Mucosa of gallbladder (tissue), 1 donor: ENCODE measurements around the gene HNRNPAB. TPM values are rescaled to one million over a fixed set of nuclear protein-coding genes. Genes with fewer than 3 reads are reported as not detected.
"Not testable (repeated sequence)": the region's sequence is repeated elsewhere in the genome, so short reads cannot be mapped to it uniquely, and the experiment has no call there.

Source experiments
- DNase-seq: peaks from one replicate; pipeline ENCODE4 v3.0.0-alpha.2; 2020; ENCODE audit warnings: low spot score
- total RNA-seq: library from RNA; stranded (reverse); gene quantifications from one replicate; pipeline ENCODE4 v1.2.1, GENCODE V29; 2021
- donor health status: DM: no; HTN: no; CAD: no.

Gene HNRNPAB
- total RNA-seq, 1 donor from 2014 or later, result 110 TPM

DNA sequence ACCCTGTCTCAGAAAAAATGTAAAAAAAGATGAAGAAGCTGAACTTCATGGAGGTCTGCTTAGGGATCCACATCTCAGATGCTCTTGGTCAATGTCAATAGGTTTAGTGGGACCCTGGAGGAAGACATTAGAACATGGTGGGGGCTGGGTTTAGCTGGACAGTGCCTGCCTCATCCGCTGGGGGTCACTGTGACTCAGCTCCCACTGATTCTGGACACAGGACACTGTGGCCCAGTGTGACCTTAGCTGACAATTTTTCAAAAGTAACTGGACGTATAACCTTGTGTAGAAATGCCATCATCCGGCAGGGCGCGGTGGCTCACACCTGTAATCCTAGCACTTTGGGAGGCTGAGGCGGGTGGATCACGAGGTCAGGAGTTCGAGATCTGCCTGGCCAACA lies 7.3 kb upstream of the HNRNPAB start:
- no peak for DNase-seq

DNA sequence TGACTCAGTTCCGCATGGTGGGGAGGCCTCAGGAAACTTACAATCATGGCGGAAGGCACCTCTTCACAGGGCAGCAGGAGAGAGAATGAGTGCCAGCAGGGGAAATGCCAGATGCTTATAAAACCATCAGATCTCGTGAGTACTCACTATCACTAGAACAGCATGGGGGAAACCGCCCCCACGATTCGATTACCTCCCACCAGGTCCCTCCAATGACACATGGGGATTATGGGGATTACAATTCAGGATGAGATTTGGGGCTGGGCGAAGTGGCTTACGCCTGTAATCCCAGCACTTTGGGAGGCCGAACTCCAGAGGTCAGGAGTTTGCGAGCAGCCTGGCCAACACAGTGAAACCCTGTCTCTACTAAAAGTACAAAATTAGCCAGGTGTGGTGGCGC lies 6.2 kb upstream of the HNRNPAB start:
- DNase-seq, result not testable (repeated sequence)

DNA sequence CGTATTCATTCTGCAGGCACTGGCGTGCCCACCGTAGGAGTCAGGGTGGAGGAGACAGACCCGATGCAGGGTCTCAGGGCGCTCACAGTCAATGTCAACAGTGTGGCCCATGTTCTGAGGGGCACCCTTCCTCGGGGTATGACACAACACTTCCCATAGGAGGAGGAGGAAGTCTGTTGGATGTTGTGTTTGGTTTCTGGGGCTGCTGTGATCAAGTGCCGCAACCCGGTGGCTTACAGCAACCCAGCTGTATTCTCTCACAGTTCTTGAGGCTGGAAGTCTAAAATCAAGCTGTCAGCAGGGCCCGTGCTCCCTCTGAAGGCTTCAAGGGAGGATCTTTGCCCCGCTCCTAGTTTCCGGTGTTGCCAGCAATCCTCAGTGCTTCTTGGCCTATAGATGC lies 5.6 kb upstream of the HNRNPAB start:
- no peak for DNase-seq

DNA sequence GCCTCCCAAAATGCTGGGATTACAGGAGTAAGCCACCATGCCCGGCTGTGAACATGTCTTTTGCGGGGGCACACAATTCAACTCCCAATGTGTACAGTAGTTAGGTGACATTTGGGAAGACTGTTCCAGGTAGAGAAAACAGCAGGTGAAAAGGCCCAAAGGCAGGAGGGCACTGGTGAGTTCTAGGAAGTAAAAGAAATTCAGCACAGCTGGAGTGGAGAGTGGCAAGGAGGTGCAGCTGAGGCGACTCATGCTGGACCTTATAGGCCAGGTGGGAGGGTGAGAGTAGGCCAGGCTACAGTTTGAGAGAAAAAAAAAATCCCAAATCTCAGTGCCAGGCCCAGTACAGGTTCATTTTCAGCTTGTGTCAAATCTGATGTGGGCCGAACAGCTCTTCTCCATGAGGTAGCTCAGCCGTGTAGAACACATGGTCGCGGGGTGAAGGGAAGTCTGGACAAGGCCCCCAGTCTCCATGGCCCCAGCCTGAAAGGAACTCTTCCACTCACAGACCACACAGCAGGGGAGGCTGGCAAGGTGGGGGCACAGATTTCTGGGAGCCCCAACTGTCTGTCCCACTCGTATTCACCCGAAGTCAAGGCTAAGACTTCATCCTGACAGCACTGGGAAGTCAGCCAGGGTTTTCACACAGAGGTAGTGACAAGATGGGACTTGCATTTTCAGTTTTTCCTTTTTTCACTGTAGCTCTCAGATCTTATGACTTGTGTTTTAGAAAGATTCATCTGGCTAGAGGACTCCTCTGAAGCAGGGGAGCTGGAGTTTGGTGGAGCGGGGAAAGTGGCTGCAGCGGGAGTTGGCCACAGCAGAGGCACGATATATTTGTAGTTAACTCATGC lies 4.5 kb upstream of the HNRNPAB start:
- no peak for DNase-seq

DNA sequence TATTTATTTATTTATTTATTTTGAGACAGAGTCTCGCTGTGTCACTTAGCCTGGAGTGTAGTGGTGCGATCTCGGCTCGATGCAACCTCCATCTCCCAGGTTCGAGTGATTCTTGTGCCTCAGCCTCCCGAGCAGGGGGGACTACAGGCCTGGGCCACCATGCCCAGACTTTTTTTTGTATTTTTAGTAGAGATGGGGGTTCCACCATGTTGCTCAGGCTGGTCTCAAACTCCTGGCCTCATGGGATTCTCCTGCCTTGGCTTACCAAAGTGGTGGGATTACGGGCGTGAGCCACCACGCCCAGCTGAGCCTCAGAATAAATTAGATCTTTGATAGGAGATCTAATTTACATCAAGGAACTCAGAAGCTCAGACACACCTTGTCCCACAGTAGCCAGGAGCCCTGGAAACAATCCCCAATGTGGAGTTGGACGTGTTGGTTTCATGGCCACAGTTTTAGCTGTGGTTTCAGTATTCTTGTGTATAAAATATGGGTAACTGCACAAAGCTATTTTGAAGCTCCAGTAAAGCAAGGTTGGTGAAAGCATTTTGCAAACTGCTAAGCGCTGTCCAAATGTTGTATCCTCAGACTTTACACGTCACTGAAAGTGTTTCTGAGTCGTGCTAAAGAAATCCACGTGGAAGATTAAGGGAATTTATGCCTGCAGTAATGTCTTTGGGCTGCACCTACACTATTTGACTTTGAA lies 3.0 kb upstream of the HNRNPAB start:
- DNase-seq, result no peak

DNA sequence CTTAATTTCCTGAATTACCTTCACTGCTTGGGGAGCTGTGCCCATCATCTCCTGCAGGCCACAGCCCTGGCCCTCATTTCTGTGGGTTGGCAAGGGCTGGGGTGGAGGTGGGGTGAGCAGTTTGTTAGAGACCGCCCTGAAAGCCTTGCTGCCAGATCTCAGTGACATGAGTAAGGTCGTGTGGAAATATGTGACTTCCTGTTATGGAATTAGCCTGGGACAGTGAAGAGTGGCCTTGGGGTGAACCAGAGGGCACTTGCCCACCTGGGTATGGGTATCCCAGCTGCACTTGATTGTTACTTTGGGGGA lies 2.5 kb upstream of the HNRNPAB start:
- DNase-seq, result no peak

DNA sequence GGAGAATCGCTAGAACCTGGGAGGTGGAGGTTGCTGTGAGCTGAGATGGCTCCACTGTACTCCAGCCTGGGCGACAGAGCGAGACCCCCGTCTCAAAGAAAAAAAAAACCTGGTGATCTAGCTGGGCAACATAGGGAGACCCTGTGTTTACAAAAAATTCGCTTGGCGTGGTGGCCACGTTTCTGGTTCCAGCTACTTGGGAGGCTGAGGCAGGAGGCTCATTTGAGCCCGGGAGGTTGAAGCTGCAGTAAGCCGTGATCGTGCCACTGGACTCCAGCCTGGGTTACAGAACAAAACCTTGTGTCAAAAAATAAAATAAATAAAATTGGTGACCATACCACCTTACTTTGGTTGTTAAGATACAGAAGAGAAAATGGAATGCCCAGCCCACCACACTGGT lies 1.8 kb upstream of the HNRNPAB start:
- no peak for DNase-seq

DNA sequence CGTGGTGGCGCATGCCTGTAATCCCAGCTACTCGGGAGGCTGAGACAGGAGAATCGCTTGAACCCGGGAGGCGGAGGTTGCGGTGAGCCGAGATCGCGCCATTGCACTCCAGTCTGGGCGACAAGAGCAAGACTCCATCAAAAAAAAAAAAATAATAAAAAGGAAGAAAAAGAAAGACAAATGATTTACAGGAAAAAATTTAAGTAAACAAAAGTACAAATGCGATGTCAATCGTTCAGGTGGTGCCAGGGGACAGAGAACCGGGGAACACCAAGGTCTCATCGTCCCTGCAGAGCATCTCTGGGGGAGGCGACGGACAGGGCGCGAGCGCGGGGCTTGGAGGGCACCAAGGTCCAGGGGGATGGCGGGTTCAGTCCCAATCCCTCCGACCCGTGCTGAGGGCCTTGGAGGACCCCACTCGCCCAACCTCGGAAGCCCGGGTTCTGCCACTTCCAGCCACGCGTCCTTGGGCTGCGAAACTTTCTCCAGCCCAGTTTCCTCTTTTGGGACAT lies 607 bp upstream of the HNRNPAB start:
- no peak for DNase-seq

DNA sequence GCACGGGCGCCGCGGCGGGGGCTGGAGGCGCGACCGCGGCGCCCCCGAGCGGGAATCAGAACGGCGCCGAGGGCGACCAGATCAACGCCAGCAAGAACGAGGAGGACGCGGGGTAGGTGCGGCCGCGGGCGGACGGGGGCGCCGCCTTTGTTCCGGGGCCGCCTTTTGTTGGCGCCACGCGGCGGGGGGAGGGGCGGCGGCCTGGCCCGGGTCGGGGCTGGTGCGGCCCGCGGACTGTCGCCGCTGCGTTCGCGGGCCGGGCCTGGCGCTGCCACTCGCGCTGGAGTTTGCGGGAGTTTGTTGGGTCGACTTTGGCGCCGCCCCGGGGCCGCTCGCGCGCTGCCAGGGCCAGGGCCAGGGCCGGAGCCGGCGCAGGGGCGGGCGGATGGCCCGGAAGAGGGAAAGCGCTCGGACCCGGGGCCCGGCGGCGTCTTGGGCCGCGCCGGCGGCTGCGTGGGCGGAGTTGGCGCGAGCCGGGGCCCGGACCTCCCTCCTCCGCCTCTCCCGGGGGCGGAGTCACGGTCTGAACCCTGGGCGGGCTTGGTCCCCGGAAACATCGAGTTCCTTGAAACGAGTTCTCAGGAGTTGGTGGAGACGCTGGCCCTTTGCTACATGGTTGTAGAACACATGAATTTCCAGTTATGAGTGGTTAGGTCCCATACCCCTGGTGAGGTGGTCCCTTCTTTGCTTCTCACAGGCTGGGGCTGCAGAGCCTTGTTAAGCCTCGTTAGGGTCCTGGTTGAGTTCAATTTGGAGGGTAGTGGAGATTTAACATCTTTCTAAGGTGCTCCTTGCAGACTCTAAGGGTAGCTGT lies 809 bp downstream of the HNRNPAB start:
- DNase-seq, result peak; percentile 79

DNA sequence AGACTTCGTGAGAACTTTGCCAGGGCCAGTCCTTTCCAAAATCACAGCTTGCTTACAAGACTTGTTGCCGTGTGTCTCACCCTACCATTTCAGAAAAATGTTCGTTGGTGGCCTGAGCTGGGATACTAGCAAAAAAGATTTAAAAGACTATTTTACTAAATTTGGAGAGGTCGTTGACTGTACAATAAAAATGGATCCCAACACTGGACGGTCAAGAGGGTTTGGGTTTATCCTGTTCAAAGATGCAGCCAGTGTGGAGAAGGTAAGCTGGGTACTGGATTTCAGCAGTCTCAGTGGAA lies 1.4 kb downstream of the HNRNPAB start:
- DNase-seq, result no peak

DNA sequence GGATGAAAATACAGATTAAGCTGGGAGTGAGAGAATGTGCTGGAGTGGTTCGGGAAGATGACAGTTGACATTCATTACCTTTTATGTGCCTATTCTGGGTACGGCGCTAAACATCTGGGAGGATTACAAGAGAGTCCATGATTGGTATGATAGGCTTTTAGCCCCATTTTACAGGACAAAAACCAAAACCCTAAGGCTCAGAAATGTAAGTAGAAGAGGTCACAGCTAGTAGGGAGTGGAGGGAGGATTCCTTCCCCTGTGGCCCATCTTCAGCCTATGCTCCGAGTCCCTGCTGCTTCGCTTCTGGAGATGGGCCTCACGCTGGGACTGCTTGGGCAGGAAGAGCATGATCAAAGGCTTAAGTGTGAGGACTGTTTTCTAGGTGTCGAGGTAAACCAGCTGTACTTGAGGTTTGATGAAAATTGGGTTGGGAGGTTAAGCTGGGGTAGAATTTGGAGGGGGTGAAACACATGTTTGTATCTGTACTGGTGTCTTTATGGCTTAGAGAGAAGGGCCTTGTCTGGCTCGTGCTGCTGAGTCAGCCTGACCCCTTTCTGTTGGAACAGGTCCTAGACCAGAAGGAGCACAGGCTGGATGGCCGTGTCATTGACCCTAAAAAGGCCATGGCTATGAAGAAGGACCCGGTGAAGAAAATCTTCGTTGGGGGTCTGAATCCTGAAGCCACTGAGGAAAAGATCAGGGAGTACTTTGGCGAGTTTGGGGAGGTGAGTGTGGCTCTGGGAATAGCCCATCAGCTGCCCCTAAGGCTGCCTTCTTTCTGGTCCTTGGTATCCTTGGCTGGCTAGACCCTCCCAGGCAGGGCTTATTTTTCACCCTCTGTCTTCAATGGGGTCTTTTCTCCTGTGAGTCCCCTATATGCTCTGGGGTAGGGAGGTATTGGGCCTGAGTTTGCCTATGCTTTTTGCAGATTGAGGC lies 2.1 kb downstream of the HNRNPAB start:
- no peak for DNase-seq

DNA sequence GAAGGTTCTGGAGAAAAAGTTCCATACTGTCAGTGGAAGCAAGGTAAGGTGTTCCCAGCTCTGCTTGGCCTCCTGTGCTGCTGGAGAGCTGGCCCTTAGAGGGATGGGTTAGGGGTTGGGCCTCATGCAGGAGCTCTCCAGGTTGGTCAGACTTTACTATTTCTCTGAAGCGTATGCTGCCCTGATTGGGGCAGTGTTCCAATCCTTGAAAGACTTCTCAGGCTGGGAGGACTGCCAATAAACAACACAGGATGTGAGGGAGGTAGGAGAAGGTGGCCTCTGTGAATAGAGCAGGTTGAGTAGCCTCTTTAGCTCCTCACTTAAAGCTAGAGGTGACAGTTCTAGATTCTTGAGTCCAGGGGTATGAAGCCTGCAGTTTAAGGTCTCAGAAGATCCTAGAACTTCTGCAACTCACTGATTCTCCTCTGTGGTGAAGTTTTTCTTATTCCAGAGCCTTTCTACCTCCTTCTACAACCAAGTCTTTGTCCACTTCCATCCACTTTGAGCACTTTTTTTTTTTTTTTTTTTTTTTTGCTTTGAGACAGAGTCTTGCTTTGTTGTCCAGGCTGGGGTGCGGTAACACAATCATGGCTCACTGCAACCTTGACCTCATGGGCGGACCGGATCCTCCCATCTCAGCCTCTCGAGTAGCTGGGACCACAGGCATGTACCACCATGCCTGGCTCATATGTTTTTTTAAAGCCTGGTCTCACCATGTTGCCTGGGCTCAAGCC lies 3.0 kb downstream of the HNRNPAB start:
- peak; percentile 77 for DNase-seq

DNA sequence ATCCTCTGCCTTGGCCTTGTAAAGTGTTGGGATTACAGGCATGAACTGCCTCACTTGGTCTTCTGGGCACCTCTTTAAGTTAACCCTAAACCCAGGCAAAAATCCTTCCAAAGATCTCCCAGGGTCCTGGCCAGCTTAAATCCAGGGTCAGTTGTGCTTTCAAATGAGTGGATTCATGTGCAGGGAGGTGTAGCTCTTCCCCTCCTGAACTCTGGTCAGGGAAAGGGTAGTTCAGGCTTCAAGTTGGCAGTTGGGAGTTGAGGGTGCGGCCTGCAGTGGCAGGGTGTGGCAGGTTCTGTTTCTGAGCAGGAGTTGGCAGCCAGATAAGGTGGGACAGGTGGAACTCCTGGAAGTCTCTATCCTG lies 3.6 kb downstream of the HNRNPAB start:
- DNase-seq, result no peak

DNA sequence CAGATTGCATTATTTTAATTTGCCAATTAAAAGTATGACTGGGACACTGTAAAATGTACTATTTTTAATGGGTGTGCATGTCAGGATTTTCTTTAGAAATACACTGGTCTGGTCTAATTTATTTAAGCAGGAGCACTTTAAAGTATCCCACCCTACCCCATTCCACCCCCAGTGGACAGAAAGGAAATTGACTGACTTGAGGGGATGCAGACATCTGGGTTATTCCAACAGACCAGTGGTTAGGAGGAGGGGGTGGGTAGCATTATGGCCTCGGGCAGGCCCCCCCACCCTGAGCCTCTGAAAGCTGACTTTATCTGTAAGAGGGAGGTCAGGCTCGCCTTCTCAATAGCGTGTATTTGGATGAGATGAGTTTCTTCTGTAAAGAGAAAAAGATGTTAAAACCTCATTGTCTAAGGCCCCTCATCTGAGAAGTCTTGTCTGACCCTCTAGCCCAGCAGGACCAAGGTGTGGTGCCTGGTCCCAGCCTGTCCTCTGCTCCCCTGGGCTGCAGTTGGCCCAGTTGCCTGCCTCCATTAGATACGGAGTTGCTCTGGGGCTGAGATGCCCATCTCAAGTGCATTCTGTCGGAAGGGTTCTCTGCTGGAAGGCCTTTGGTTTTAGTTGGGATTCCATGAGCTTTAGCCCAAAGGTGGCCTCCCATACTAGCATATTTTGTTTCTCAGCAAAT lies 4.4 kb downstream of the HNRNPAB start:
- no peak for DNase-seq

DNA sequence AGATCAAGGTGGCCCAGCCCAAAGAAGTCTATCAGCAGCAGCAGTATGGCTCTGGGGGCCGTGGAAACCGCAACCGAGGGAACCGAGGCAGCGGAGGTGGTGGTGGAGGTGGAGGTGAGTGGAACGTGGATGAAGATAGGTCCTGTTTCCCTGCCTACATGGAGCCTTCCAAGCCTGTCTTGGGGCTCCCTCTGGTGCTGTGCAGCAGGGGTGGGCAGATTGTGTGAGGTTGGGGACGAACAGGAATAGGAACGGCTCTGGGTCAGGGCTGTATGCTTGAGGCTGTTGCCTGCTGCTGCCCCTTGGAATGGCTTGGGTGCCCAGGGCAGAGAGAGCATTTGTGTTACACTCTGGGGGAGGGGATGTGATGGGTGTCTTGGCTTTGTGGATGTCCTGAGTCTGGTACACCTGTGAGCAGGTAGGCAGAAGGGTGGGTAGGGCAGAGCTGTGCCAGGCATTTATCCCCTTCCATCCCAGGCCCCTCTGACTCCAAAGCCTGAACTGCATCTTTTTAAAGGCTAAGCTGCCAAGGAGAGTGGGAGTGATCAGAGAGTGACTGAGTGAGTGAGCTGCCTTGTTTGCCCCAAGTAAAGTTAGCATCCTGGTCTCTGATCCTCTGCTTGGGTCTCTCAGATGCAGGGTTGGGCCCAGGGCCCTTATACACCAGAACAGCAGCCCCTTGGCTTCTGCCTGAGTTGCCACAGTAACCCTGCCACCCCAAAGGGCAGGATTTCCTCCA lies 5.2 kb downstream of the HNRNPAB start:
- DNase-seq, result no peak

DNA sequence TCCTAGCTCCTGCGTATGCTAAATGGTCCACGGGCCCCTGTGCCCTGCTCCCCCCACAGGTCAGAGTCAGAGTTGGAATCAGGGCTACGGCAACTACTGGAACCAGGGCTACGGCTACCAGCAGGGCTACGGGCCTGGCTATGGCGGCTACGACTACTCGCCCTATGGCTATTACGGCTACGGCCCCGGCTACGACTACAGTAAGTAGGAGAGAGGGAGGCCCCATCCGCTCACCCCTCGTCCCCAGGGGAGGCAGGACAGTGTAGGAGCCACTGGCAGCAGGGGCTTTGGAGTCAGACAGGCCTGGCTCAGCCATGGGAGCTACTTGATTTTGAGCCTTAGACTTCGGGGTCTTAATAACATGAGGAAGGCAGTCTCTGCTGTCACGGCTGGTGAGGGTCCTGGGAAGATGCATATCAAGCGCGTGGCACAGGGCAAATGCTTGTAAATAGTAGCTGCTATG lies 5.8 kb downstream of the HNRNPAB start:
- no peak for DNase-seq

DNA sequence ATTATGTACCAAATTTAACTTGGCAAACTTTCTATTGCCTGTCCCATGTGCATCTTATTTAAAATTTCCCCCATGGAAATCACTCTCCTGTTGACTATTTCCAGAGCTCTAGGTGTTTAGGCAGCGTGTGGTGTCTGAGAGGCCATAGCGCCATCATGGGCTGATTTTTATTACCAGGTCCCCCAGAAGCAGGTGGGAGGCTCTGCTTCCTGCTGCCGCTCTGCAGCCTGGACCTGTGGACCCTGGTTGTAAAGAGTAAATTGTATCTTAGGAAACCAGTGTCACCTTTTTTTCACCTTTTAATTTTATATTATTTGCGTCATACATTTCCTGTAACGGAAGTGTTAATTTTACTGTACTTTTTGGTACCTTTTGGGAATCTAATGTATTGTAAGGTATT lies 6.4 kb downstream of the HNRNPAB start:
- no peak for DNase-seq

DNA sequence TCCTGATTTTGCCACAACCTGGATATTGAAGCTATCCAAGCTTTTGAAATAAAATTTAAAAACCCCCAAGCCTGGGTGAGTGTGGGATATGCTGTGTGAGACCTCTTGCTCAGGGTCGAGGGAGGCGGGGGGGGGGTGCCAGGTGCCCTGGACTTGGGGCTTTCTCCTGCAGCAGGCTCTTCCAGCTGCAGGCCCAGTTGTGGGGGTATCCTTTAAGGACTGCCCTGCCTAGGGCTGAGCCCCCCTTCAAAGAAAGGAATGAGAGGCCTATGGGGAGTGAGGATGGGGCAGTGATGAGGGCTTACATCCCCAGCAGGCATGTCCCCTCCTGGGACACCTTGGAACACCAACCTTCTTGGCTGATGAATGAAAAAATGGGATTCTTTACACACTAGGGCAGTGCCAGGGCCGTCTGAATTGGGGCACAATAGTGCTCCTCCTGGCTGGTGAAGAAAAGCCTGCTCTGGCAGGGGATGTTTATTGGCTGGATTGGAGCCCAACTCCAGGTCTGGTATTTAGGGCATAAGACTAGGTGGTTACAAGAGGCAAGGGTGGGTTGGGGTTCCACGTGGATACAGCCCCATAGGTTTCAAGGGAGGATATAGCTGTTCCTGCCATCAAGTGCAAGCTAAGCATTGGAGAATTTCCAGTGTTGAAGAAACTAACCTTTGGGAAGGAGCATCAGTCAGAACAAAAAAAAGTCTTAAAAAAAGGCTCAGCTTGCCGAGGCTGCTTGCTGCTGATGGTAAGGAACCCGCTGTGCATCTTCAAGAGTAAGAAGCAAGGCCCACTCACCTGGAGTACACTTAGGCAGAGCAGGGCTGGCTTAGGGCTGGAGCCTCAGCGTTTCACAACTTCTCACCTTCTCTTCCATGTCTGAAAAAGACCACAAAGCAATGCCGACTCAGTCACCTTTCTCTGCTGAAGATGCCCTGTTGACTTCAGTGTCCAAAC lies 7.0 kb downstream of the HNRNPAB start:
- no peak for DNase-seq
